SIG-M5 (cell line): ENCODE data around the gene GBGT1.

Experiments
- DNase-seq: peaks from one replicate; lab custom pipeline; 2025; lab: John Stamatoyannopoulos, UW

The GBGT1 gene

GRCh38 chr9:133143639-133144141, 20.0 kb downstream of the GBGT1 start:
- DNase-seq = no peak

GRCh38 chr9:133142684-133143622, 20.8 kb downstream of the GBGT1 start:
- DNase-seq = no peak

GRCh38 chr9:133141833-133142595, 21.7 kb downstream of the GBGT1 start:
- DNase-seq = no peak

DNA sequence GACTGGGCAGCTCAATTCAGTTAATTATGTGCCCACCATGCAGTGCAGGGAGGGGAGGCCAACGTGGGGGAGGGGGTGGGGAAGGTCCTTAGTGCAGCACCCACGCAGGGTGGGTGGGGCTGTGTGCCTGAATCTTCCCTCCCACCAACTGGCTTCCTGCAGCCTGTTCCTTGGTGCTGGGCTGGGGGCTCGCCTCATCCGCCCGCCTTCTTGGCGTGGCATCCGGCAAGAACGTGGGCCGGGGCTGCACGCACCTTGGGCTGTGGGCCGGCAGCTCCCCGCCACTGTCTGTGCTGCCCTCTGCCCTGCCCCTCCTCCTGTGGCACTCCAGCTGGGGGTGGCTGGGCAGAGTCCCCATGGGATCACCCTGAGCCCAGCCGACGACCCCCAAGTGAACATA, 23.1 kb downstream of the GBGT1 start:
- no peak for DNase-seq

GRCh38 chr9:133140174-133140505, 23.6 kb downstream of the GBGT1 start:
- no peak for DNase-seq

DNA sequence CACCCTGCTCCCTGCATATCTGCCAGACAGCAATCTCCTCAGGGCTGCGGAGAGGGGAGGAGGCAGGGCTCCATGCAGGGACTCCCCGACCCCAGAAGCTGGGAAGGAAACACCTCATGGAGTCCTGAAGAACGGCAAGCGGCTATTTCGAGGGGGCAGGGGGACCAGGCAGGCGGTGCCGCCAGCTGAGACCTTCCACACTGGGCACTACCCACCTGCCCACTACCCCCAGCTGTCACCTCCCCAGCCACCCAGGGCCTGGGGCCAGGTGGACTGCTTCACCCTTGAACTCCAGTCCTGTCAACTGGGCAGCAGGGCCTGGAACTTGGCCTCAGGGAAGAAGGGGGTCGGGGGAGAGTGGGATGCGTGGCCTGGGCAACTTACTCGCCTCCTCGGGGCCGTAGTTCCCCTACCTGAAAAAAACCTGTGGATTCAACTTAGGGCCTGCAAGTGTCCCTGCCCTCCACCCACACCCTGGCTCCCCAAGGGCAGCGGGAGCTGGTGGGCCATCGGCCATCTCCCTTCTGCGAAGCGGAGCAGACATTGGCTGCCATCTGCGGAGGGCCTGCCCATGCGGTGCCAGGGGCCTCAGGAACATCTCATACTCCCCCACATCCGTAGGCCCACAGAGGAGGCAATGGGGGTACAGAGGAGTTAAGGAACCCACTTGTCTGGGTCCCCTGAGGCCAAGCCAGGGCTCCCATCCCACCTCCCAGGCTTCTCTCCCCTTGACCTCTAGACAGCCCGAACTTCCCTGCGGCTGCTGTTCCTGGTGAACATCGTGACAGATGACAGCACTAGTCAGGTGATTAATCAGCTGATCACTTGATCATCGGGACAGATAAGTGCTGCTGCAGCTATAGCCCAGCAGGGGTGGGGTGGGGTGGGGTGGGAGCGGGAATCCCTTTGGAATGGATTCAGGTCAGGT, 24.2 kb downstream of the GBGT1 start:
- DNase-seq = no peak

DNA sequence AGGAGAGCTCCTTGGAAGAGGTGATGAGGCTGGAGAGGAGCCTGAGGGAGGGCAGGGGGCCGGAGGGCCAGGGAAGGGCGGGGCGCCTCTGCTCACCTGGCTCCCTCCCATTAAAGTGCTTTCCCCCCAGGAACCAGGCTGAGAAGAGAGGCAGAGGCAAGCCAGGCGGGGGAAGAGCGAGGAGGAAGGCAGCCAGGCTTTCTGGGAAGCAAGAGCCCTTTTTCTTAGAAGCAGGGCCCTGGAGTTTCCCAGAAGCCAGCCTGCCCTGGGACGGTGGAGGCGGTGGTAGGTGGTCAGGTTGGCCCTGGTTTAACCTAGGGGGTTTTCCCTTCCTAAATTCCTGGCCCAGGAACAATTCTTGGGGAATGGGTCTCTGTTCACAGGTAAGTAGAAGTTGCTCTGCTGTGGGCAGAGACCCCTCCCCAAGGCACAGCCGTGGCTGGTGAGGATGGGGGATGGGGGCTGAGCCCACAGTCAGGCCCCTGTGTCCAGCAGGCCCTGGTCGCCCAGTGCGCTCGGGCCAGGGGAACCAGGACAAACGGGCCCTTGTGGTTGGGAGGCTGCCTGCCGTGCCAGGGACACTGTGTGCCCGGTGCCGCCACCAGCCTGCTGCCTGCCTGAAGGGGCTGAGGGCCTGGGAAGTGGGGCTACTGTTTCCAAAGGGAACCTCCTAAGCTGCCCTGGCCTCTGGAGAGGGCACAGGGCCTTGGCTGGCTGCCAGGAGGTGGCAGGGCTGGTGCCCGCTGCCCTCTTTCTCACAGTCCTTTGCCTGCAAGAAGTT, 26.1 kb downstream of the GBGT1 start:
- DNase-seq = no peak

GRCh38 chr9:133135146-133135745, 28.5 kb downstream of the GBGT1 start:
- no peak for DNase-seq

DNA sequence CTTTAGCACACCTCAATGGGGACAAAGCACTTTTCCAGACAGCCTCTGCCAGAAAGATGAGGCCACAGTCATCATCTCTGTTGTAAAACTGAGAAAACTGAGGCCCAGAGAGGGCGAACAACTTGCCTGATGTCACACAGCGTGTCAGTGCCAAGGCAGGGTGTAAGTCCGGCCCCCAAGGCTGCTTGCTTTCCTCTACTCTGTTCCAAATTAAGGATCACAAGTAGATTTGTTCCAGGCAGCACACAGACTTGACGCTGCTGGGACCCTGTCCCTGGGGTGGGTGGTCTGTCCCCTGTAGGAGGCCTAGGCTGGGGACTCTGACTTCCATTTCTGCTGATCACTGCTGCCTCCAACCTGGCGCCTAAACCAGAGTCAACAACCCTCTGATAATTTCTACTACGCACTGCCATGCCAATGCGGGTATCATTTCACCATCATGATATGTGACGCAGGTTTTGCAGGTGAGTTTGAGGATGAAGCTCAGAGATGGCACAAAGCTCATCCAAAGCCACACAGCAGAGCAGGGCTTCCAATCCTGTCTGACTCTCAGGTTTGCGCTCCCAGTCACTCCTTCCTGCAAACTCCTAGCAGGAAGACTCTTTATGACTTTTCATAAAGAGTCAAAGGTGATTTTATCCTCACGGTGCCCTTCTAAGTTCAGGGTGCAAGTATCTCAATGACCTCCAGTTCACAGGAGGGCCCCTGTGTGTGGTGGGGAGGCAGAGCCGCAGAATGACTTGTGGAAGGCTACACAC, 29.1 kb downstream of the GBGT1 start:
- no peak for DNase-seq

DNA sequence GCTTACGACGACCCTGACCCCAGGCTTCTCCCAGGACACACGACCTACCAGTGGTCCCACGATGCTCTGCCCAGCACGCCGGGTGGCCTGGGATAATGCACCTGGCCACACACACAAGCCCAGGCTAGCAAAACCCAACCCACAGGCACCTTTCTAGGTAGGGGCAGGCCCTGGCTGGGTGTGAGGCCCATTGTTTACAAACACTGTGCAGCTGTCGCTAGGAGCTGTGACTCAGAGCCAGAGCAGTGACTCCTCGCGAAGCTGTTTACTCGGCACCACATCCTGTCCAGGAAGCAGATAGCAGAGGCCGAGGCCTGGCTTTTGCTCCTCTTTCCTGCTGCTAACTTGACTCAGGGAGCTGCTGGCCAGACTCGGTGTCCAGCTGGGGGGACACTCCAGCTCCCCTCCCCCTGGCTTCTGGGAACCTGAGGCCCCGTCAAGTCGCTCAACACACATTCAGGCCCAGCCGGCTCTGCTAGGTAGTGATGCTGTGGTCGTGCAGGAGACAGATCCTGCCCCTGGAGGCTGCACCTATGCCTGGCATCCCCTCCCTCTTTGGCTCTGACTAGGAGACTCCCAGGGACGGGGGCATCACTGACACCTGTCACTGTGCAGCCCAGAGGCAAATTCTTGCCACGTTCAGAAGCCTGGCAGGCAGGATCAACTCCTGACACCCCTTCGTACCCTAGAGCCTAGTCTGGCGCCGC, 29.9 kb downstream of the GBGT1 start:
- DNase-seq = no peak

GRCh38 chr9:133132174-133132573, 31.5 kb downstream of the GBGT1 start:
- no peak for DNase-seq

DNA sequence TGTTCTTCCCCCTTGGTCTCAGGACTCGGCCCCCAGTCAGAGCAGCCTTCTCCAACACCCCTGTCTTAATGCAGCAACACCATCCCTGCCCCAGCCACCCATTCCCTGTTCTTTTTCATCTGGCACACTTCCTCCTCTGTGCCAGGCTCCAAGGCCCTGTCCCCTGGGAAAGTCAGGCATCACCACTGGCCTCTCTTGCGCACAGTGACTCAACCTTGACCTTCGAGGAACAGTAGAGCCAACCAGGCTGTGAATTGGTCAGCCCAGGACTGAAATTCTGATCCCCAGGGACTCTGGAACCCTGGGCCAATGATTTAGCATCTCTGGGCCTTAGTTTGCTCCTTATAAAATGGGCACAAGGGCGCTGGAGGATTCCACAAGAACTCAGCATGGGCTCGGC, 32.2 kb downstream of the GBGT1 start:
- no peak for DNase-seq

DNA sequence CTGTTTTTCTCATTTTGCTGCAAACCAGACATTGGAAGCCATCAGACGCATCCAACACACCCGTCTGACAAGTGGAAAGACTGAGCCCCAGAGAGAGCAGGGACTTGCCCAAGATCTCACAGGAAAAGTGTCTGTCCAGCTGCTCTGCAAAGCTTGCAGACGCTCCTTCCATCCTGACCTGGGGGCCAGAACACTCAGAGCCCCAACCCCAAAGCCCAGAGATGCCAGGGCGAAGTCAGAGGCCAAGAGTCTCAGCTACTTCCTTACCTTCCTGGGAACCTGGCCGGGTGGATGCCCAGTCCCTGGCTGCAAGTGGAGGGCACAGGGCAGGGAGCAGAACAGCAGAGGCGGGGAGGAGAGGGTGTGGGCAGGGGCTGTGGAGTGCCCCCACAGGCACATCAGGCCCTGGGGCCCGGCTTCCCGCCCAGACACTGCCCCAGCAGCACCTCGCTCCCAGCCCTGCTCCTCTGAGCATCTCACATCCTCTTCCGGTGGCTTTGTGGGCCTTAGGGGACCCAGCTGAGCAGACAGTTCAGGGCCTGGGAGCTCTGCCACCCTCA, 32.9 kb downstream of the GBGT1 start:
- DNase-seq = no peak

GRCh38 chr9:133129001-133129795, 34.5 kb downstream of the GBGT1 start:
- no peak for DNase-seq

DNA sequence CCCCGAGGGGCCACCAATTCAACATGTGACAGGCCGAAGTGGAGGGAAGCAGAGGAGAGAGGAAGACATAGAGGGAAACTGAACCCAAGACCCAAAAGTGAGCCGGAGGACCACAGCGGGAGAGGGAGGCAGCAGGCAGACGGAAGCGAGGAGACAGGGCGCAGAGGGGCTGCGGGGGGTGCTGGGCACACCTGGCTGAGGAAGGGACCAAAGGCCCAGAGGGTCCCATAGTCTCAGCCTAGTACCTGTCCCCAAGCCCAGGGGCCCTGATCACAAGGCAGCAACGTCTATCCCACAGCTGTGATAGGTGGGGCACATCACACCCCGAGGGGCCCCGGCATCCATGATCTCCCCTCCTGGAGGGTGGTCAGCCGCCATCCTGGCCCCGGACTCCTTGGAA, 35.6 kb downstream of the GBGT1 start:
- DNase-seq = no peak

- DNase-seq = no peak
Observed at GRCh38 chr9:133127340-133127981, 36.3 kb downstream of the GBGT1 start.

- no peak for DNase-seq
Observed at GRCh38 chr9:133126697-133127339, 36.9 kb downstream of the GBGT1 start.
